Activated naive CD4-positive, alpha-beta T cell treated with anti-CD3 and anti-CD28 coated beads for 36 hours (primary cell): Measurements from ENCODE around the gene ASB16. TPM values are rescaled to one million over a fixed set of nuclear protein-coding genes. Genes with fewer than 3 reads are reported as not detected.

Experiments used
- CTCF ChIA-PET: fragments of 350-600 bp; sonication (Branson Sonifier 250); formaldehyde crosslinking; loops from one replicate; lab custom pipeline; 2021; ENCODE audit warnings: antibody characterized with exemption; lab: Charles Lee
- DNase-seq: peaks from one replicate; pipeline ENCODE4 v3.0.0-alpha.2; 2020
- H3K27ac Mint-ChIP-seq: one replicate; pipeline ENCODE4 v1.8.0; 2021; ENCODE audit warnings: mild to moderate bottlenecking, mixed read lengths
- H3K27me3 Mint-ChIP-seq: one replicate; pipeline ENCODE4 v1.8.0; 2021; ENCODE audit warnings: low read depth, mixed read lengths
- H3K36me3 Mint-ChIP-seq: one replicate; pipeline ENCODE4 v1.8.0; 2021; ENCODE audit warnings: low read depth, mixed read lengths
- H3K4me1 Mint-ChIP-seq: one replicate; pipeline ENCODE4 v1.8.0; 2021; ENCODE audit warnings: low read depth, mixed read lengths
- H3K4me3 Mint-ChIP-seq: one replicate; pipeline ENCODE4 v1.8.0; 2021; ENCODE audit warnings: mild to moderate bottlenecking, moderate library complexity, mixed read lengths
- H3K9me3 Mint-ChIP-seq: one replicate; pipeline ENCODE4 v1.8.0; 2021; ENCODE audit warnings: mixed read lengths
- intact Hi-C: fragments of 100-400 bp; cut with micrococcal nuclease; formaldehyde crosslinking; loops from one replicate; pipeline ENCODE4 v1.15.1; 2023
- microRNA-seq: library from miRNA; unstranded; fragments of <30 nt; microRNA quantifications from one replicate; pipeline ENCODE4 v1.2.0, GENCODE V29; 2022; ENCODE audit warnings: borderline microRNAs expressed, borderline replicate concordance
- total RNA-seq, 2 experiments: library from RNA; stranded (reverse); gene quantifications; one replicate each; pipeline ENCODE4 v1.2.3, GENCODE V29; 2021

Gene ASB16
- total RNA-seq, 2 experiments from 2014 or later, result 0.12 TPM; not detected in 1

- CTCF ChIA-PET, result interaction anchor here (1.0 to 4.9 kb wide), 7 partner anchors 9 to 124 kb away, joined by 3 to 41 read pairs (median 5); partner anchors contain the start of gene SLC25A39
- peak; percentile 70 for DNase-seq
- Mint-ChIP-seq H3K4me1 (peaks cover 8% of the 10 kb centered on the region), H3K27me3 (no peaks in the 10 kb centered on the region), H3K36me3 (peaks cover 4% of the 10 kb centered on the region), H3K9me3 (no peaks in the 10 kb centered on the region), H3K27ac (peak overlapping the region; percentile 88), H3K4me3 (peak overlapping the region; percentile 83)
- intact Hi-C loops, result loop anchor here (10.0 kb wide), 1 partner anchor 1477 kb away; the partner anchor contains the start of gene EZH1
Measured at GRCh38 chr17:44222112-44222869, 51.8 kb downstream of the ASB16 start.

GRCh38 chr17:44223541-44224071 lies 53.1 kb downstream of the ASB16 start:
- intact Hi-C loops, result loop anchor here (10.0 kb wide), 1 partner anchor 1479 kb away; the partner anchor contains the start of gene EZH1
- Mint-ChIP-seq H3K9me3 (no peaks in the 10 kb centered on the region), H3K27me3 (no peaks in the 10 kb centered on the region), H3K4me3 (no peak overlapping the region), H3K27ac (no peak overlapping the region), H3K4me1 (peaks cover 8% of the 10 kb centered on the region), H3K36me3 (no peaks in the 10 kb centered on the region)
- CTCF ChIA-PET, result interaction anchor here (1.9 kb wide), 1 partner anchor 20 kb away, joined by 8 read pairs; no protein-coding TSS in a partner anchor
- no peak for DNase-seq

Small RNAs within 50 kb of the gene (microRNA-seq; reads per million reads assigned to microRNA genes)
- not detected for gene MIR6782

Other genes starting within 250 kb of the ASB16 start
- gene PPY, start 228.2 kb upstream of the ASB16 start, total RNA-seq, result not detected
- not detected for gene PYY, start 216.8 kb upstream of the ASB16 start, total RNA-seq
- under 1 TPM; 0.17 to 0.31 TPM for gene NAGS, start 166.1 kb upstream of the ASB16 start, total RNA-seq
- gene TMEM101, start 155.7 kb upstream of the ASB16 start, total RNA-seq, result 10 to 100 TPM; 25.6 to 26.7 TPM
- gene LSM12, start 104.0 kb upstream of the ASB16 start, total RNA-seq, result 10 to 100 TPM; 79.8 to 83.9 TPM
- gene G6PC3, start 100.0 kb upstream of the ASB16 start, total RNA-seq, result 10 to 100 TPM; 15.9 to 19.4 TPM
- 10 to 100 TPM; 17.9 to 18.9 TPM for gene HDAC5, start 47.1 kb upstream of the ASB16 start, total RNA-seq
- gene HROB, start 28.8 kb upstream of the ASB16 start, total RNA-seq, result 10 to 100 TPM; 16.9 to 17.6 TPM
- gene TMUB2, start 16.3 kb downstream of the ASB16 start, total RNA-seq, result 10 to 100 TPM; 21.2 to 22.9 TPM
- gene ATXN7L3, start 29.2 kb downstream of the ASB16 start, total RNA-seq, result 10 to 100 TPM; 53.3 to 53.9 TPM
- 10 to 100 TPM; 91.8 to 92.6 TPM for gene UBTF, start 49.0 kb downstream of the ASB16 start, total RNA-seq
- not detected for gene SLC4A1, start 97.4 kb downstream of the ASB16 start, total RNA-seq
- gene RUNDC3A, start 137.9 kb downstream of the ASB16 start, total RNA-seq, result under 1 TPM in 1 of 2 experiments, not detected in 1; 0.17 TPM
- gene SLC25A39, start 154.1 kb downstream of the ASB16 start, total RNA-seq, result 100 to 1,000 TPM; 146 to 149 TPM
- gene GRN, start 174.6 kb downstream of the ASB16 start, total RNA-seq, result 10 to 100 TPM; 47.1 to 50.5 TPM
- gene FAM171A2, start 193.1 kb downstream of the ASB16 start, total RNA-seq, result under 1 TPM; 0.12 to 0.21 TPM
- gene ITGA2B, start 218.9 kb downstream of the ASB16 start, total RNA-seq, result 1 to 10 TPM in 1 of 2 experiments, under 1 TPM in 1; 0.31 to 1.1 TPM